Measurements from ENCODE around the gene TSPAN31.

GRCh38 chr12:57716305-57716704 lies 28.5 kb upstream of the TSPAN31 start:
- TF ChIP-seq POLR2A (IDR thresholded peaks at IDR 0.05) (no peak), CTCF (IDR thresholded peaks at IDR 0.05) (no peak)
